ENCODE data around the gene HKDC1. TPM values are rescaled to one million over a fixed set of nuclear protein-coding genes. Genes with fewer than 3 reads are reported as not detected.
"Not testable (repeated sequence)": the region's sequence is repeated elsewhere in the genome, so short reads cannot be mapped to it uniquely, and the experiment has no call there.

HKDC1 gene
- total RNA-seq, 4 donors from 2014 or later: 0.13 to 0.15 TPM; not detected in 2

GRCh38 chr10:69279110-69279509, 59.0 kb downstream of the HKDC1 start:
- TF ChIP-seq EP300 (IDR thresholded peaks at IDR 0.05): no peak
- TF ChIP-seq, protein P1, sequence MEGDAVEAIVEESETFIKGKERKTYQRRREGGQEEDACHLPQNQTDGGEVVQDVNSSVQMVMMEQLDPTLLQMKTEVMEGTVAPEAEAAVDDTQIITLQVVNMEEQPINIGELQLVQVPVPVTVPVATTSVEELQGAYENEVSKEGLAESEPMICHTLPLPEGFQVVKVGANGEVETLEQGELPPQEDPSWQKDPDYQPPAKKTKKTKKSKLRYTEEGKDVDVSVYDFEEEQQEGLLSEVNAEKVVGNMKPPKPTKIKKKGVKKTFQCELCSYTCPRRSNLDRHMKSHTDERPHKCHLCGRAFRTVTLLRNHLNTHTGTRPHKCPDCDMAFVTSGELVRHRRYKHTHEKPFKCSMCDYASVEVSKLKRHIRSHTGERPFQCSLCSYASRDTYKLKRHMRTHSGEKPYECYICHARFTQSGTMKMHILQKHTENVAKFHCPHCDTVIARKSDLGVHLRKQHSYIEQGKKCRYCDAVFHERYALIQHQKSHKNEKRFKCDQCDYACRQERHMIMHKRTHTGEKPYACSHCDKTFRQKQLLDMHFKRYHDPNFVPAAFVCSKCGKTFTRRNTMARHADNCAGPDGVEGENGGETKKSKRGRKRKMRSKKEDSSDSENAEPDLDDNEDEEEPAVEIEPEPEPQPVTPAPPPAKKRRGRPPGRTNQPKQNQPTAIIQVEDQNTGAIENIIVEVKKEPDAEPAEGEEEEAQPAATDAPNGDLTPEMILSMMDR (IDR thresholded peaks at IDR 0.05): no peak
- no peak for TF ChIP-seq POLR2AphosphoS5 (IDR thresholded peaks at IDR 0.05)
- TF ChIP-seq POLR2A (IDR thresholded peaks at IDR 0.05): no peak
- DNase-seq (ENCODE audit: low spot score in 2 of 2): peak in 1 of 2 donors; percentile 16
- H3K27ac ChIP-seq: no peak overlapping the region
- H3K9me3 ChIP-seq: no peaks in the 10 kb centered on the region
- H3K4me1 ChIP-seq: no peaks in the 10 kb centered on the region
- H3K27me3 ChIP-seq: no peaks in the 10 kb centered on the region
- no peaks in the 10 kb centered on the region for H3K36me3 ChIP-seq
- no peak overlapping the region for H3K4me3 ChIP-seq
- WGBS: 82% methylated on average over 2 of the region's 2 CpGs

DNA sequence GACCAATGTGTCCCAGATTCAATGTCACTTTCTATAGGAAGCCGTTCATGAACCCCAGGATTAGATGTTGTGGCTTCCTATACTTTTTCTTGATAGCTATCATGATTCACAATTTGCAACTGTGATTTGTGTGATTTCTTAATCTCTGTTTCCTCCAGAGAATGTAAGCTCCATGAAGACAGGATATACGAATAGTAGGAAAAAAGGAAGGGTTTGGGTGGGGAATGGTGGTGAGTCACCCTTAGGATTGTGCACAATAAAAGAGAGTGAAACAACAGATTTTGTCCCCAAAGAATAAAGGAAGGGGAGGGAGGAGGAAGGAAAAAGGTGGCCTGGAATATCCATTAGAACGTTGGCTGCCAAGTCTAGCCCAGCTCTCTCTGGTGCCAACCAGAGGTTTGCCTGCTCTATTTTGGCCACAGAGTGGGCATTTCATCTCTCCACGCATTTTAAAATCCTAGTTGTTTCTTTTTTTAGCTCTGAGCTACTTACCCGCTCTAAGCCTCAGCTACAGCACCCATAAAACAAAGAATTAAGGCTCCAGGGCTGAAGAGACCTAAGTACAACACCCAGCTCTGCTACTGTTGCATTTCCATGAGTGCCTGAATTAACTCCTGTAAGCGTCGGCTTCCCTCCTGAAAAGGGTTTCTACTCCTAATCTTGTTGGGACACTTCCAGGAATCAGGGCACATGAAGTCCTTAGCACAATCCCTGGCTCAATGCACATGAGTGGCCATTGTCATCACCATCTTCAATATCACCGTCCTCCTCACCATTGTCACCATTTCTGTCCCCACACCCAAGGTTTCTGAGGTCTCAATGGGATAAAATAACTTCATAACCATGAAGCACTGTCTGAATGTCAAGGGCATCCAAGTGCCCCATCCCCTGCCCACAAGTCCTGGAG, 61.6 kb downstream of the HKDC1 start:
- H3K4me3 ChIP-seq: no peak overlapping the region
- no peaks in the 10 kb centered on the region for H3K36me3 ChIP-seq
- TF ChIP-seq EP300 (IDR thresholded peaks at IDR 0.05): no peak
- TF ChIP-seq, protein P1 (IDR thresholded peaks at IDR 0.05): no peak
- TF ChIP-seq POLR2AphosphoS5 (IDR thresholded peaks at IDR 0.05): no peak
- TF ChIP-seq POLR2A (IDR thresholded peaks at IDR 0.05): no peak
- WGBS: 83% methylated on average over 8 of the region's 8 CpGs
- DNase-seq (ENCODE audit: low spot score in 2 of 2): no peak
- H3K27ac ChIP-seq: no peak overlapping the region
- no peaks in the 10 kb centered on the region for H3K4me1 ChIP-seq
- H3K9me3 ChIP-seq: no peaks in the 10 kb centered on the region
- no peaks in the 10 kb centered on the region for H3K27me3 ChIP-seq

DNA sequence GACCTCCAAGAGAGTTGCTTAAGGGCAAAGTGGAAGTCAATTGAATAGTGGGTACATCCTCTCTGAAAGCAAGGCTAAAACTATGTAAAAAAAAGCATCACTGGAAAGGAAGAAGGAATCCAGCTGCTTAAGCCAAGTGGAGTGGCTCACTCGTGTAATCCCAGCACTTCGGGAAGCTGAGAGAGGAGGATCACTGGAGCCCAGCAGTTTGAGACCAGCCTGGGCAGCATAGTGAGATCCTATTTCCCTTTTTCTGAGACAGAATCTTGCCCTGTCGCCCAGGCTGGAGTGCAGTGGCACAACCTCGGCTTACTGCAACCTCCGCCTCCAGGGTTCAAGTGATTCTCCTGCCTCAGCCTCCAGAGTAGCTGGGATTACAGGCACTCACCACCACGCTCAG, 64.3 kb downstream of the HKDC1 start:
- not testable (repeated sequence) for H3K4me1 ChIP-seq; DNase-seq (ENCODE audit: low spot score in 2 of 2); H3K27ac ChIP-seq; H3K9me3 ChIP-seq; H3K4me3 ChIP-seq; H3K27me3 ChIP-seq; H3K36me3 ChIP-seq
- 79% methylated on average over 6 of the region's 6 CpGs for WGBS

- Histone ChIP-seq H3K36me3 (no peaks in the 10 kb centered on the region), H3K9me3 (no peaks in the 10 kb centered on the region), H3K27ac (no peak overlapping the region), H3K4me3 (no peak overlapping the region), H3K27me3 (no peaks in the 10 kb centered on the region), H3K4me1 (no peaks in the 10 kb centered on the region)
- TF ChIP-seq POLR2AphosphoS5 (IDR thresholded peaks at IDR 0.05) (no peak), POLR2A (IDR thresholded peaks at IDR 0.05) (no peak), EP300 (IDR thresholded peaks at IDR 0.05) (no peak)
- TF ChIP-seq, protein P1 (IDR thresholded peaks at IDR 0.05): no peak
- DNase-seq (ENCODE audit: low spot score in 2 of 2): no peak
- 63% methylated on average over 4 of the region's 4 CpGs for WGBS
Observed at GRCh38 chr10:69285699-69286098, 65.6 kb downstream of the HKDC1 start.

- no peaks in the 10 kb centered on the region for H3K4me1 ChIP-seq
- whole genome bisulfite sequencing: 84% methylated on average over 4 of the region's 4 CpGs
- H3K9me3 ChIP-seq: no peaks in the 10 kb centered on the region
- H3K36me3 ChIP-seq: no peaks in the 10 kb centered on the region
- no peak overlapping the region for H3K27ac ChIP-seq
- H3K27me3 ChIP-seq: no peaks in the 10 kb centered on the region
- no peak for TF ChIP-seq POLR2AphosphoS5 (IDR thresholded peaks at IDR 0.05)
- TF ChIP-seq, protein P1 (IDR thresholded peaks at IDR 0.05): no peak
- TF ChIP-seq POLR2A (IDR thresholded peaks at IDR 0.05): no peak
- TF ChIP-seq EP300 (IDR thresholded peaks at IDR 0.05): no peak
- DNase-seq (ENCODE audit: low spot score in 2 of 2): no peak
- no peak overlapping the region for H3K4me3 ChIP-seq
Observed at GRCh38 chr10:69287181-69287580, 67.0 kb downstream of the HKDC1 start.

Data from suprapubic skin (tissue), 4 donors.